ENCODE data around the gene DCANP1.

DNA sequence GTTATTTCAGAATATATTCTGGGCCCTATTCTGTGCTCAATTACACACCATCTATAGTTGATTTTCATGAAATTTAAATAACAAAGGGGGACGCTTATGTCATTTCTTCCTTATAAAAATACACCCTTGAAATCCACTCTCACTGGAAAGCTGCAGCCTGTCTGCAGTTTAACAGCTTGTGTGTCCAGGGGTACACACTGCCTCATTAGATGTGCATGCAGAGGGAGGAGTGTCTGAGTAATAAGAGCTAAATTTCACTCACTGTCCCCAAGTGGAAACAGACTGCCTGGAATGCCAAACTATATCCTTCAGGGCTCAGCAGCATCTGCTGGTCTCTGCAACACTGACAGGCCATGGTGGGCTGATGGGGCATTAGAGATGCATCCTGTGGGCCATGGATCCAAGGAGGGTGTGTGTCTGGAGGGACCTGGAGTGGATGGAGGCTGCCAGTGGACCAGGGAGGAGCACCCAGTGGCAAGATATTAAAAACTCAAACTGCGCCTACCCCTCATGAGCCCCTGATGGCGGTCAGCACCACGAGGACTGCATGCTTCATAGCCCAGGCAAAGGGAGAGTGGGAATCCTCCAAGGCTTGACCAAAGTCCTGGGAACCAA is 20.8 kb upstream of the DCANP1 start:
- TF ChIP-seq, protein P1, sequence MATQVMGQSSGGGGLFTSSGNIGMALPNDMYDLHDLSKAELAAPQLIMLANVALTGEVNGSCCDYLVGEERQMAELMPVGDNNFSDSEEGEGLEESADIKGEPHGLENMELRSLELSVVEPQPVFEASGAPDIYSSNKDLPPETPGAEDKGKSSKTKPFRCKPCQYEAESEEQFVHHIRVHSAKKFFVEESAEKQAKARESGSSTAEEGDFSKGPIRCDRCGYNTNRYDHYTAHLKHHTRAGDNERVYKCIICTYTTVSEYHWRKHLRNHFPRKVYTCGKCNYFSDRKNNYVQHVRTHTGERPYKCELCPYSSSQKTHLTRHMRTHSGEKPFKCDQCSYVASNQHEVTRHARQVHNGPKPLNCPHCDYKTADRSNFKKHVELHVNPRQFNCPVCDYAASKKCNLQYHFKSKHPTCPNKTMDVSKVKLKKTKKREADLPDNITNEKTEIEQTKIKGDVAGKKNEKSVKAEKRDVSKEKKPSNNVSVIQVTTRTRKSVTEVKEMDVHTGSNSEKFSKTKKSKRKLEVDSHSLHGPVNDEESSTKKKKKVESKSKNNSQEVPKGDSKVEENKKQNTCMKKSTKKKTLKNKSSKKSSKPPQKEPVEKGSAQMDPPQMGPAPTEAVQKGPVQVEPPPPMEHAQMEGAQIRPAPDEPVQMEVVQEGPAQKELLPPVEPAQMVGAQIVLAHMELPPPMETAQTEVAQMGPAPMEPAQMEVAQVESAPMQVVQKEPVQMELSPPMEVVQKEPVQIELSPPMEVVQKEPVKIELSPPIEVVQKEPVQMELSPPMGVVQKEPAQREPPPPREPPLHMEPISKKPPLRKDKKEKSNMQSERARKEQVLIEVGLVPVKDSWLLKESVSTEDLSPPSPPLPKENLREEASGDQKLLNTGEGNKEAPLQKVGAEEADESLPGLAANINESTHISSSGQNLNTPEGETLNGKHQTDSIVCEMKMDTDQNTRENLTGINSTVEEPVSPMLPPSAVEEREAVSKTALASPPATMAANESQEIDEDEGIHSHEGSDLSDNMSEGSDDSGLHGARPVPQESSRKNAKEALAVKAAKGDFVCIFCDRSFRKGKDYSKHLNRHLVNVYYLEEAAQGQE (IDR thresholded peaks at IDR 0.05; ENCODE audit: low read depth), result no peak
- TF ChIP-seq, protein P2, sequence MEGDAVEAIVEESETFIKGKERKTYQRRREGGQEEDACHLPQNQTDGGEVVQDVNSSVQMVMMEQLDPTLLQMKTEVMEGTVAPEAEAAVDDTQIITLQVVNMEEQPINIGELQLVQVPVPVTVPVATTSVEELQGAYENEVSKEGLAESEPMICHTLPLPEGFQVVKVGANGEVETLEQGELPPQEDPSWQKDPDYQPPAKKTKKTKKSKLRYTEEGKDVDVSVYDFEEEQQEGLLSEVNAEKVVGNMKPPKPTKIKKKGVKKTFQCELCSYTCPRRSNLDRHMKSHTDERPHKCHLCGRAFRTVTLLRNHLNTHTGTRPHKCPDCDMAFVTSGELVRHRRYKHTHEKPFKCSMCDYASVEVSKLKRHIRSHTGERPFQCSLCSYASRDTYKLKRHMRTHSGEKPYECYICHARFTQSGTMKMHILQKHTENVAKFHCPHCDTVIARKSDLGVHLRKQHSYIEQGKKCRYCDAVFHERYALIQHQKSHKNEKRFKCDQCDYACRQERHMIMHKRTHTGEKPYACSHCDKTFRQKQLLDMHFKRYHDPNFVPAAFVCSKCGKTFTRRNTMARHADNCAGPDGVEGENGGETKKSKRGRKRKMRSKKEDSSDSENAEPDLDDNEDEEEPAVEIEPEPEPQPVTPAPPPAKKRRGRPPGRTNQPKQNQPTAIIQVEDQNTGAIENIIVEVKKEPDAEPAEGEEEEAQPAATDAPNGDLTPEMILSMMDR (IDR thresholded peaks at IDR 0.05 in 2 of 3, conservative IDR thresholded peaks at IDR 0.05 in 1 of 3; ENCODE audit: borderline replicate concordance in 1 of 3, insufficient read depth in 1 of 3, low read depth in 2 of 3, low read length in 2 of 3), result no peak
- no peak for TF ChIP-seq ZFX (IDR thresholded peaks at IDR 0.05)
- no peak for TF ChIP-seq POLR2AphosphoS5 (IDR thresholded peaks at IDR 0.05; ENCODE audit: low read depth, low read length)
- TF ChIP-seq, protein P3, sequence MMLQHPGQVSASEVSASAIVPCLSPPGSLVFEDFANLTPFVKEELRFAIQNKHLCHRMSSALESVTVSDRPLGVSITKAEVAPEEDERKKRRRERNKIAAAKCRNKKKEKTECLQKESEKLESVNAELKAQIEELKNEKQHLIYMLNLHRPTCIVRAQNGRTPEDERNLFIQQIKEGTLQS (IDR thresholded peaks at IDR 0.05), result no peak
- TF ChIP-seq EGR1 (IDR thresholded peaks at IDR 0.05; ENCODE audit: low read depth), result no peak
- TF ChIP-seq YY1 (IDR thresholded peaks at IDR 0.05; ENCODE audit: extremely low read depth, insufficient replicate concordance, low read depth, low read length), result no peak
